ENCODE results near the gene GSG1L2.

Gene GSG1L2

GRCh38 chr17:9817086-9817485, 4.8 kb downstream of the GSG1L2 start:
- FAIRE-seq (no peak), DNase-seq (ENCODE audit: insufficient read length, low spot score) (no peak)

GRCh38 chr17:9816472-9816871, 5.4 kb downstream of the GSG1L2 start:
- no peak for TF ChIP-seq CTCF (IDR thresholded peaks at IDR 0.05; ENCODE audit: insufficient read depth, missing control alignments)
- no peak for DNase-seq (ENCODE audit: insufficient read length, low spot score)
- no peak for FAIRE-seq

More at GRCh38 chr17:9817086-9817485, 4.8 kb downstream of the GSG1L2 start:
- no peak for TF ChIP-seq CTCF (IDR thresholded peaks at IDR 0.05; ENCODE audit: insufficient read depth, missing control alignments)

- FAIRE-seq, result no peak
- no peak for DNase-seq (ENCODE audit: insufficient read length, low spot score)
- no peak for TF ChIP-seq CTCF (IDR thresholded peaks at IDR 0.05; ENCODE audit: insufficient read depth, missing control alignments)
Observed at GRCh38 chr17:9814337-9814945, 7.4 kb downstream of the GSG1L2 start.

GRCh38 chr17:9813166-9813565, 8.7 kb downstream of the GSG1L2 start:
- no peak for TF ChIP-seq CTCF (IDR thresholded peaks at IDR 0.05; ENCODE audit: insufficient read depth, missing control alignments)
- FAIRE-seq (no peak), DNase-seq (ENCODE audit: insufficient read length, low spot score) (no peak)

- TF ChIP-seq CTCF (IDR thresholded peaks at IDR 0.05; ENCODE audit: insufficient read depth, missing control alignments), result no peak
- DNase-seq (ENCODE audit: insufficient read length, low spot score) (no peak), FAIRE-seq (no peak)
Observed at GRCh38 chr17:9811537-9811936, 10.3 kb downstream of the GSG1L2 start.

GRCh38 chr17:9811086-9811485, 10.8 kb downstream of the GSG1L2 start:
- FAIRE-seq, result no peak
- TF ChIP-seq CTCF (IDR thresholded peaks at IDR 0.05; ENCODE audit: insufficient read depth, missing control alignments), result no peak
- DNase-seq (ENCODE audit: insufficient read length, low spot score), result no peak

GRCh38 chr17:9810100-9810949, 11.6 kb downstream of the GSG1L2 start:
- FAIRE-seq (no peak), DNase-seq (ENCODE audit: insufficient read length, low spot score) (no peak)
- TF ChIP-seq CTCF (IDR thresholded peaks at IDR 0.05; ENCODE audit: insufficient read depth, missing control alignments), result no peak
